ENCODE results near the gene PLAAT2. TPM values are rescaled to one million over a fixed set of nuclear protein-coding genes. Genes with fewer than 3 reads are reported as not detected.

PLAAT2 gene
- total and polyA plus RNA-seq, 10 of the 15 experiments (the other 5 are each of a cell fraction or from before 2014, with no cell fraction given): 4.6 to 25.9 (median 8.6) TPM

- CTCF ChIA-PET: interaction anchor here (0.6 to 1.9 kb wide), 10 partner anchors 15 to 201 kb away, joined by 3 to 6 read pairs (median 3); no protein-coding TSS in a partner anchor
- Histone ChIP-seq H3K36me3 (ENCODE audit: control insufficient read depth in 2 of 2, insufficient read depth in 2 of 2, low read length in 1 of 2) (no peaks in the 10 kb centered on the region), H3K4me1 (ENCODE audit: control insufficient read depth, insufficient read depth, low read length) (peaks cover 32% of the 10 kb centered on the region), H3K4me2 (ENCODE audit: control insufficient read depth, insufficient read depth) (peak within 1 kb of the TSS; percentile 75), H2AFZ (ENCODE audit: control insufficient read depth, low read depth, low read length) (peak within 1 kb of the TSS; percentile 59), H3K27me3 (replicated peaks in 1 of 2; ENCODE audit: control insufficient read depth in 2 of 2, insufficient read depth in 2 of 2, low read length in 1 of 2) (no peaks in the 10 kb centered on the region), H4K20me1 (ENCODE audit: control insufficient read depth, insufficient read depth) (no peaks in the 10 kb centered on the region), H3K9ac (ENCODE audit: control insufficient read depth, insufficient read depth, low read length) (peak within 1 kb of the TSS; percentile 48), H3K4me3 (peak within 1 kb of the TSS; percentile 70), H3K9me3 (replicated peaks; ENCODE audit: control insufficient read depth, insufficient read depth, low read length) (no peaks in the 10 kb centered on the region), H3K79me2 (ENCODE audit: control insufficient read depth, insufficient read depth, low read length) (no peaks in the 10 kb centered on the region), H3K27ac (ENCODE audit: control insufficient read depth, insufficient read depth) (peak within 1 kb of the TSS; percentile 47)
- SMC1A ChIA-PET (ENCODE audit: uncharacterized antibody, unreplicated experiment): interaction anchor here (0.7 to 3.7 kb wide), 14 partner anchors 10 to 95 kb away, joined by 3 to 12 read pairs (median 4); partner anchors contain the start of gene PLAAT2
- in situ Hi-C loops (cut with MboI) (no loop called here), intact Hi-C loops (cut with micrococcal nuclease; ENCODE audit: unreplicated experiment) (no loop called here)
- WGBS (ENCODE audit: insufficient coverage, insufficient replicate concordance, low lambda C conversion rate, missing lambda C conversion rate): 21% methylated on average over 10 of the region's 10 CpGs
- POLR2A ChIA-PET: interaction anchor here (0.8 to 2.1 kb wide), 4 partner anchors 27 to 97 kb away, joined by 3 to 9 read pairs (median 3); partner anchors contain the start of gene PLAAT2
- RAD21 ChIA-PET (ENCODE audit: unreplicated experiment): interaction anchor here (1.0 to 2.2 kb wide), 7 partner anchors 15 to 57 kb away, joined by 3 to 10 read pairs (median 7); partner anchors contain the start of gene PLAAT2
- TSS peak; percentile 61 for BruUV-seq (replicated peaks)
- DNase-seq (ENCODE audit: low read depth, low spot score) (peak; percentile 45), FAIRE-seq (peak; percentile 82), ATAC-seq (peak; percentile 62)
- no peak for TF ChIP-seq IRF3 (IDR thresholded peaks at IDR 0.05)
- no peak for TF ChIP-seq E4F1 (IDR thresholded peaks at IDR 0.05; ENCODE audit: borderline replicate concordance, partially characterized antibody)
- no peak for TF ChIP-seq ZNF274 (IDR thresholded peaks at IDR 0.05; ENCODE audit: insufficient read depth, insufficient read length)
- TF ChIP-seq MLLT1 (IDR thresholded peaks at IDR 0.05): no peak
- no peak for TF ChIP-seq IRF5 (IDR thresholded peaks at IDR 0.05; ENCODE audit: borderline replicate concordance)
- no peak for TF ChIP-seq ZNF207 (IDR thresholded peaks at IDR 0.05; ENCODE audit: borderline replicate concordance)
- 0 out of 3 replicates have a peak, but pooled peaks have one; percentile 32 for TF ChIP-seq POU2F2 (IDR thresholded peaks at IDR 0.05; ENCODE audit: borderline replicate concordance, low read depth, low read length)
- TF ChIP-seq NFYA (IDR thresholded peaks at IDR 0.05; ENCODE audit: borderline replicate concordance, low read depth, low read length): no peak
- TF ChIP-seq MTA3 (IDR thresholded peaks at IDR 0.05; ENCODE audit: borderline replicate concordance, low read length): no peak
- no peak for TF ChIP-seq TCF12 (IDR thresholded peaks at IDR 0.05; ENCODE audit: low read depth, low read length)
- no peak for TF ChIP-seq POLR2AphosphoS2 (IDR thresholded peaks at IDR 0.05; ENCODE audit: low read depth, low read length)
- TF ChIP-seq RUNX3 (IDR thresholded peaks at IDR 0.05; ENCODE audit: low read length): peak; percentile 49
- TF ChIP-seq RB1 (IDR thresholded peaks at IDR 0.05; ENCODE audit: borderline replicate concordance): no peak
- no peak for TF ChIP-seq MAX (IDR thresholded peaks at IDR 0.05; ENCODE audit: low read depth, low read length)
- 0 out of 2 replicates have a peak, but pooled peaks have one; percentile 6 for TF ChIP-seq IKZF1 (conservative IDR thresholded peaks at IDR 0.05)
- TF ChIP-seq ASH2L (IDR thresholded peaks at IDR 0.05; ENCODE audit: borderline replicate concordance, low read depth): peak; percentile 78; the same call in 1 of the 2 replicates
- TF ChIP-seq ZNF622 (IDR thresholded peaks at IDR 0.05): no peak
- TF ChIP-seq SMARCA5 (IDR thresholded peaks at IDR 0.05): no peak
Observed at GRCh38 chr11:63536669-63537292, 26.4 kb downstream of the PLAAT2 start, which contains the start of gene PLAAT4. PLAAT4 (plus strand) TSS chr11:63536808; CDS start chr11:63536869, 61 bp downstream.

Data from GM12878 (cell line).